ENCODE data around the gene BAIAP3.

The BAIAP3 gene

GRCh38 chr16:1381612-1382406 is 48.4 kb downstream of the BAIAP3 start:
- DNase-seq (ENCODE audit: low spot score), result no peak
- TF ChIP-seq, protein P1, sequence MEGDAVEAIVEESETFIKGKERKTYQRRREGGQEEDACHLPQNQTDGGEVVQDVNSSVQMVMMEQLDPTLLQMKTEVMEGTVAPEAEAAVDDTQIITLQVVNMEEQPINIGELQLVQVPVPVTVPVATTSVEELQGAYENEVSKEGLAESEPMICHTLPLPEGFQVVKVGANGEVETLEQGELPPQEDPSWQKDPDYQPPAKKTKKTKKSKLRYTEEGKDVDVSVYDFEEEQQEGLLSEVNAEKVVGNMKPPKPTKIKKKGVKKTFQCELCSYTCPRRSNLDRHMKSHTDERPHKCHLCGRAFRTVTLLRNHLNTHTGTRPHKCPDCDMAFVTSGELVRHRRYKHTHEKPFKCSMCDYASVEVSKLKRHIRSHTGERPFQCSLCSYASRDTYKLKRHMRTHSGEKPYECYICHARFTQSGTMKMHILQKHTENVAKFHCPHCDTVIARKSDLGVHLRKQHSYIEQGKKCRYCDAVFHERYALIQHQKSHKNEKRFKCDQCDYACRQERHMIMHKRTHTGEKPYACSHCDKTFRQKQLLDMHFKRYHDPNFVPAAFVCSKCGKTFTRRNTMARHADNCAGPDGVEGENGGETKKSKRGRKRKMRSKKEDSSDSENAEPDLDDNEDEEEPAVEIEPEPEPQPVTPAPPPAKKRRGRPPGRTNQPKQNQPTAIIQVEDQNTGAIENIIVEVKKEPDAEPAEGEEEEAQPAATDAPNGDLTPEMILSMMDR (IDR thresholded peaks at IDR 0.05; ENCODE audit: extremely low read depth, insufficient read depth, missing control alignments), result no peak
- in situ Hi-C loops (cut with MboI; ENCODE audit: low pct_unique_long_range_greater_than_20kb, low sequenced_read_pairs, unreplicated experiment), result no loop called here

DNA sequence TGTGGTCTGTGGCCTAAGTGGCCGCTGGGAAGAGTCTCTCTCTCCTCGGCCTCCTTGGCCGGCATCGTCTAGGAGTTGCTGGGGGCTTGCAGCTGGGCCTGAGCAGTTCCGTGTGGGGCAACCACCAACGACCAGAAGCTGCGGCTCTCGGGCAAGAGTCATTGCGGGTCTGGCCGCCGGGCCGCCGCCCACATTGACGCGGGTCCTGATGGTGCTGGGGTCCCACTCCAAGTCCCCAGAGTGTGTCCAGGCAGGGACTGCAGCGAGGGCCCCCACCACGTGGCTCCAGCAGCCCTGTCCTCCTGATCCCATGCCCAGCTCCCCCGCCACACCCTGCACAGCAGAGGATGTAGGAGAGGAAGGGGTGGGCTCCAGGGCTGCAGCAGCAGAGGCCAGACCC is 50.1 kb downstream of the BAIAP3 start:
- TF ChIP-seq, protein P1 (IDR thresholded peaks at IDR 0.05; ENCODE audit: extremely low read depth, insufficient read depth, missing control alignments), result no peak
- no peak for DNase-seq (ENCODE audit: low spot score)
- in situ Hi-C loops (cut with MboI; ENCODE audit: low pct_unique_long_range_greater_than_20kb, low sequenced_read_pairs, unreplicated experiment), result no loop called here

DNA sequence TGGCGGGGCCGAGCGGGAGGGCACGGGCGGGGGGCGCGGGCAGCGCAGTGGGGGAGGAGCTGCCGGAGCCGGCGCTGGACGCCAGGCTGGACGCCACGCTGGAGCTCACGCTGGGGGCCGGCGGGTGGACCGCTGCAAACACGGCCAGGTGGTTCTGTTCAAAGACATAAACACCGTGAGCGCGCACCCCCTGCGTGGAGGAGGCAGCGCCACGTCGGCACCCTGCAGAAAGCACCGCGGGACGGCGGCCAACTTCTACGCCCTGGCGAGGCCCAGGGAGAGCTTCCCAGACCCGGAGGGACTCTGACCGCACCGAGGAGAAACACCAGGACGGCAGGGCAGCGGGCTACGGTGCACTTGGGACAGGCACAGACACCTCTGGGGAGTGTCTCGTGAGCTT is 51.8 kb downstream of the BAIAP3 start:
- in situ Hi-C loops (cut with MboI; ENCODE audit: low pct_unique_long_range_greater_than_20kb, low sequenced_read_pairs, unreplicated experiment), result no loop called here

GRCh38 chr16:1387331-1387730 is 53.9 kb downstream of the BAIAP3 start:
- TF ChIP-seq, protein P1 (IDR thresholded peaks at IDR 0.05; ENCODE audit: extremely low read depth, insufficient read depth, missing control alignments), result no peak
- in situ Hi-C loops (cut with MboI; ENCODE audit: low pct_unique_long_range_greater_than_20kb, low sequenced_read_pairs, unreplicated experiment), result no loop called here
- no peak for DNase-seq (ENCODE audit: low spot score)

More for the DNA sequence above, 51.8 kb downstream of the BAIAP3 start:
- TF ChIP-seq, protein P1 (IDR thresholded peaks at IDR 0.05; ENCODE audit: extremely low read depth, insufficient read depth, missing control alignments), result no peak
- no peak for DNase-seq (ENCODE audit: low spot score)

DNA sequence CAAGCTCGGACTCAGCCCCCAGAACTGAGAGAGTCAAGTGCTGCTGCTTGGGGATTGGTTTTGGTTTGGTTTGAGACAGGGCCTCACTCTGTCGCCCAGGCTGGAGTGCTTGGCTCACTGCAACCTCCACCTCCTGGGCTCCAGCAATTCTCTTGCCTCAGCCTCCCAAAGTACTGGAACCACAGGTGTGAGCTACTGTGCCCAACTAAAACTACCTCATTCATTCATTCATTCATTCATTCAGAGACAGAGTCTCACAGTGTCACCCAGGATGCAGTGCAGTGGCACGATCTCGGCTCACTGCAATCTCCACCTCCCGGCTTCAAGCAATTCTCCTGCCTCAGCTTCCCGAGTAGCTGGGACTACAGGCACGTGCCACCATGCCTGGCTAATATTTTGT is 56.3 kb downstream of the BAIAP3 start:
- TF ChIP-seq, protein P1 (IDR thresholded peaks at IDR 0.05; ENCODE audit: extremely low read depth, insufficient read depth, missing control alignments), result no peak
- in situ Hi-C loops (cut with MboI; ENCODE audit: low pct_unique_long_range_greater_than_20kb, low sequenced_read_pairs, unreplicated experiment), result no loop called here
- no peak for DNase-seq (ENCODE audit: low spot score)

DNA sequence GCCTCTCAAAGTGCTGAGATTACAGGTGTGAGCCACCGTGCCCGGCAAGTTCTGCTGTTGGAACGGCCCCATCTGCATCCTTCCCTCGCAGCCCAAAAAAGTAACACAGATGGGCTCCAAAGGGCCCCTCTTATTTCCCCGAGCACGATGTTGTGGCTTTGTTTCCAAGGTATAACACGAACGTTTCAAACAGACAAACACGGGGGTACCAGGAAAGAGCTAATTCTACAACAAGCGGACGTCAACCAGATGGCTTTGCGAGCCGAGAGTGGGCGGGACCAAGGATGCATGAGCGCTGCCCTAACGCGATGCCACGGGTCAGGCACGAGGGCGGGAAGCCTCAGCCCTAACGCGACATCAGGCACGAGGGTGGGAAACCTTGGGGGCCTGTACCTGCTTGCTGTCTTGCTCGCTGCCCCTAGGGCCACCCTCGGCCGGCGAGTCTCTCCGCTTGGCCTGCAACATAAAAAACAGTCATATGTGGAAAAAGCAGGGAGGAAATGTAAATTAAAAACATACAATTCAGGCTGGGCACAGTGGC is 56.9 kb downstream of the BAIAP3 start:
- in situ Hi-C loops (cut with MboI; ENCODE audit: low pct_unique_long_range_greater_than_20kb, low sequenced_read_pairs, unreplicated experiment), result no loop called here
- DNase-seq (ENCODE audit: low spot score), result no peak
- TF ChIP-seq, protein P1 (IDR thresholded peaks at IDR 0.05; ENCODE audit: extremely low read depth, insufficient read depth, missing control alignments), result no peak
